Activated T-cell treated with anti-CD3 and anti-CD28 coated beads, Interleukin-2, amount 50 U/mL, for 72 hours (primary cell): ENCODE measurements around the gene GHITM. TPM values are rescaled to one million over a fixed set of nuclear protein-coding genes. Genes with fewer than 3 reads are reported as not detected.
A peak's percentile ranks its signal among the peaks of the same experiment; 100 is the strongest.

Source experiments
- ATAC-seq, 2 donors: fragments of 150-1000 bp; cut with Tn5 transposase; replicated peaks in 1 of 2; 2 replicates each; pipeline ENCODE4 v1.10.0; 2021; ENCODE audit warnings: moderate library complexity in 2 of 2, mild to moderate bottlenecking in 1 of 2
- DNase-seq, 2 donors: peaks; one replicate each; pipeline ENCODE4 v3.0.0; 2021 to 2022; ENCODE audit warnings: mixed read lengths in 1 of 2
- H3K27ac Mint-ChIP-seq: one replicate; pipeline ENCODE4 v1.8.0; 2022; ENCODE audit warnings: mild to moderate bottlenecking, moderate library complexity, mixed read lengths
- H3K27me3 Mint-ChIP-seq: one replicate; pipeline ENCODE4 v1.8.0; 2022; ENCODE audit warnings: low read depth, mixed read lengths
- H3K36me3 Mint-ChIP-seq, 2 donors: one replicate each; pipeline ENCODE4 v1.8.0; 2022; ENCODE audit warnings: mixed read lengths in 2 of 2, mild to moderate bottlenecking in 1 of 2; ENCODE audit not compliant: insufficient read depth in 2 of 2
- H3K4me1 Mint-ChIP-seq: one replicate; pipeline ENCODE4 v1.8.0; 2022; ENCODE audit warnings: low read depth, mixed read lengths
- H3K4me3 Mint-ChIP-seq, 2 donors: one replicate each; pipeline ENCODE4 v1.8.0; 2022; ENCODE audit warnings: mild to moderate bottlenecking in 2 of 2, mixed read lengths in 2 of 2, moderate library complexity in 2 of 2
- H3K9me3 Mint-ChIP-seq, 2 donors: one replicate each; pipeline ENCODE4 v1.8.0; 2022; ENCODE audit warnings: mixed read lengths in 2 of 2
- total RNA-seq, 2 donors: library from RNA; stranded (reverse); gene quantifications; one replicate each; pipeline ENCODE4 v1.2.3, GENCODE V29; 2022

Gene GHITM
- total RNA-seq, 2 donors from 2014 or later: 214 to 234 TPM

GRCh38 chr10:84188815-84189214 is 49.5 kb downstream of the GHITM start:
- Mint-ChIP-seq H3K27me3 (peaks cover 20% of the 10 kb centered on the region), H3K4me3 (no peak overlapping the region), H3K9me3 (no peaks in the 10 kb centered on the region), H3K4me1 (peaks cover 8% of the 10 kb centered on the region), H3K27ac (no peak overlapping the region), H3K36me3 (no peaks in the 10 kb centered on the region)
- no peak for ATAC-seq
- no peak for DNase-seq

- no peak for ATAC-seq
- peaks cover 8% of the 10 kb centered on the region for H3K4me1 Mint-ChIP-seq
- H3K27ac Mint-ChIP-seq: no peak overlapping the region
- H3K36me3 Mint-ChIP-seq: no peaks in the 10 kb centered on the region
- DNase-seq: no peak
- H3K9me3 Mint-ChIP-seq: no peaks in the 10 kb centered on the region
- H3K4me3 Mint-ChIP-seq: no peak overlapping the region
- H3K27me3 Mint-ChIP-seq: peaks cover 27% of the 10 kb centered on the region
Measured at GRCh38 chr10:84190621-84191020, 51.3 kb downstream of the GHITM start.

DNA sequence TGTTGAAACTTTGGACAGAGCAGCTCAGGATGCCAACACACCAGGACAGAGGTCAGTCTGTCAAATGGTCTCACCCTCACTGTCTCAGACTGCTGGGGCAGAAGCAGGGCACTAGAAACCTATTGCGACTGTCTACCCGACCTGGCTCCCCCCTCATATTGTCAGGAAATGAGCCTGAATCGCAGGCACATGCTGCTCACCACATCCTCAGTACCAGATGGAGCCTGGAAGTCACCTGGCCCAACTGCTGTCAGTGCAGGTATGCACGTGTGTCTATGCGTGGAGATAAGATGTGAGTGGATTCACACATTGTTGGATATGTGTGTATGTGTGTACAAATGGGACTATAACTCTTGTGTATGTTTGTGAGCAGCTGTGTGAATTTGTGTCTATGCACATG is 51.8 kb downstream of the GHITM start:
- Mint-ChIP-seq H3K4me1 (peaks cover 8% of the 10 kb centered on the region), H3K4me3 (no peak overlapping the region), H3K36me3 (no peaks in the 10 kb centered on the region), H3K9me3 (no peaks in the 10 kb centered on the region), H3K27ac (no peak overlapping the region), H3K27me3 (peaks cover 32% of the 10 kb centered on the region)
- ATAC-seq: peak in 1 of 2 donors; percentile 34
- no peak for DNase-seq

DNA sequence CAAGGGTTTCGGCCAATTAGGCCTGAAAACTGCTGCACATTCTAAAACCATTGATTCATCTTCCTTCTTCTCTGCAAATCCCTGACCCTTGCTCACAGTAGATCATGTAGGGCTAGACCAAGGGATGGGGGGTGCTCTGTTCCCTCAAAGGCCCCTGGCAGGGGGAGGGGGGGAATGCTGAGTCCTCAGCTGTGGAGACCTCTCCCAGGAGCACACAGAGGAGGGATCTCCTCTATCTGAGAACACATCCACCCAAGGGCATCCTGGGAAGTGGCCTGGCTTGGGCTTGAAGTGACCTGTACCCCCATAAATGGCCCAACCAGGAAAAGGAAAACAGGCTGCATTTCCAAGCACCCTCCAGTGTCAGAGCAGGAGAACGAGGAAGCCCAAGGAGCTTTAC is 54.0 kb downstream of the GHITM start:
- DNase-seq (no peak), ATAC-seq (no peak)
- Mint-ChIP-seq H3K27me3 (peaks cover 43% of the 10 kb centered on the region), H3K27ac (no peak overlapping the region), H3K36me3 (no peaks in the 10 kb centered on the region), H3K4me3 (no peak overlapping the region), H3K9me3 (no peaks in the 10 kb centered on the region), H3K4me1 (peaks cover 8% of the 10 kb centered on the region)

DNA sequence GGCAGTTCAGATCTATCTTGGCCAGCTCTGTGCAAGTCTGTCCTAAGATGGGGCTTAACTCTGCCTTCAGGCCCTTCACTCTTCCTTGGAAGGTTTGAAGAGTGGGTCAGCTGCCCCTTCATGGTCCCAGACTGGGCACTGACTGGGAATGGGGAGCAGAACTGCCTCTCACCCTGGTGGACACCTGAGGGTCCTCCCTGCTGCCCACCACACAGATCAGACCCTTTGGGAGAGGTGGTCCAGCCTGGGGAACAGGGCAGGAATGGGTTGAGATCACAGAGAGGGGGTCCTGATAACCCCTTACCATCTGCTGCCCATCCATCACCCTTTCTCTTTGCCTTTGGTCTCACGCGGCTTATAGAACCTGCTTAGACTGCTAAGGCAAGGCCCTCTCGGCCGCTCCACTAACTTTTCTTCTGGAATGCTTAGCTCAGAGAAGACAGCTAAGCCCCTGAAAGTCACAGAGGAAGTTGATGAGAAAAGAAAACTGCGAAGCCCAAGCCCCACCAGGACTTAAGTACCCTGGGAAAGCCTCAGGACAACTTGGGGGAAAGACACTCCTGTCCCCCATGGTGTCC is 54.6 kb downstream of the GHITM start:
- H3K27ac Mint-ChIP-seq: no peak overlapping the region
- H3K4me3 Mint-ChIP-seq: peak overlapping the region; percentile 66 to 73
- peaks cover 43% of the 10 kb centered on the region for H3K27me3 Mint-ChIP-seq
- DNase-seq (no peak), ATAC-seq (no peak)
- H3K36me3 Mint-ChIP-seq: no peaks in the 10 kb centered on the region
- H3K9me3 Mint-ChIP-seq: no peaks in the 10 kb centered on the region
- peaks cover 8% of the 10 kb centered on the region for H3K4me1 Mint-ChIP-seq

DNA sequence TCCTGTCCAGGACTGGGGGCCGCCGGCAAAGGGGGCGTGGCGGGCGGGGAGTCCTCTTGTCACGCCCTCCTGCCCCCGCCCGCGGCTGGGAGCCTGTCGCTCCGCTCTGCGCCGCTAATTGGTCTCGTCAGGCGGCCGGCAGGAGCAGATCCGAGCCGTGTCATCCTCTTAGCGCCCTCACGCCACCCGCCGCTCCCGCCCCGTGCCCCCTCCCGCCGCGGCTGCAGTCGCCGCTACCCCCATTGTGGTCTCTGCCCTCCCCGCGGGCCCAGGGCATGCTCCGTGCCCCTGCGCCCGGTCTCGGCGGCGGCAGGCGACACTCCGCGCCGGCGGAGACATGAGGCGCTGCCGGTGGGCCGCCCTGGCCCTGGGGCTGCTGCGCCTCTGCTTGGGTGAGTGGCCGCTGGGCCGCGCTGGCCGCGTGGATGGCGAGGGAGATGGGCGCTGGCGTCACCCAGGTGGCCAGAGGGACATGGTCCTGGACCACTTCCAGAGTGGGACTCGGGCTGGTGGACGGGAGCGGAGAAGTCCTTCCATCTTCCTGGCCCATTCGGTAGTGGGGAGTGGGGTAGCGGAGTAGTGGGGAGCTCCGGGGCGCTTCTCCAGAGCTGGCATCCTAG is 55.2 kb downstream of the GHITM start, which contains the start of gene CDHR1:
CDHR1 (plus strand) TSS at position 114 of the 620 bp plus-strand sequence; CDS start at position 338, 224 bp downstream.
- H3K4me3 Mint-ChIP-seq: peak within 1 kb of the TSS; percentile 66 to 73
- no peaks in the 10 kb centered on the region for H3K36me3 Mint-ChIP-seq
- no peak within 1 kb of the TSS for H3K27ac Mint-ChIP-seq
- H3K4me1 Mint-ChIP-seq: peaks cover 8% of the 10 kb centered on the region
- ATAC-seq: peak; percentile 81 to 86
- H3K9me3 Mint-ChIP-seq: no peaks in the 10 kb centered on the region
- peaks cover 43% of the 10 kb centered on the region for H3K27me3 Mint-ChIP-seq
- DNase-seq: peak; percentile 58 to 62

GRCh38 chr10:84195044-84195830 is 55.9 kb downstream of the GHITM start:
- H3K4me1 Mint-ChIP-seq: peaks cover 8% of the 10 kb centered on the region
- DNase-seq (no peak), ATAC-seq (no peak)
- H3K27ac Mint-ChIP-seq: no peak overlapping the region
- H3K27me3 Mint-ChIP-seq: peaks cover 43% of the 10 kb centered on the region
- H3K4me3 Mint-ChIP-seq: peak overlapping the region; percentile 66 to 73
- H3K36me3 Mint-ChIP-seq: no peaks in the 10 kb centered on the region
- no peaks in the 10 kb centered on the region for H3K9me3 Mint-ChIP-seq

- H3K4me3 Mint-ChIP-seq: no peak overlapping the region
- DNase-seq (no peak), ATAC-seq (no peak)
- peaks cover 42% of the 10 kb centered on the region for H3K27me3 Mint-ChIP-seq
- peaks cover 5% of the 10 kb centered on the region for H3K4me1 Mint-ChIP-seq
- no peak overlapping the region for H3K27ac Mint-ChIP-seq
- H3K36me3 Mint-ChIP-seq: no peaks in the 10 kb centered on the region
- H3K9me3 Mint-ChIP-seq: no peaks in the 10 kb centered on the region
Measured at GRCh38 chr10:84196083-84196482, 56.8 kb downstream of the GHITM start.

DNA sequence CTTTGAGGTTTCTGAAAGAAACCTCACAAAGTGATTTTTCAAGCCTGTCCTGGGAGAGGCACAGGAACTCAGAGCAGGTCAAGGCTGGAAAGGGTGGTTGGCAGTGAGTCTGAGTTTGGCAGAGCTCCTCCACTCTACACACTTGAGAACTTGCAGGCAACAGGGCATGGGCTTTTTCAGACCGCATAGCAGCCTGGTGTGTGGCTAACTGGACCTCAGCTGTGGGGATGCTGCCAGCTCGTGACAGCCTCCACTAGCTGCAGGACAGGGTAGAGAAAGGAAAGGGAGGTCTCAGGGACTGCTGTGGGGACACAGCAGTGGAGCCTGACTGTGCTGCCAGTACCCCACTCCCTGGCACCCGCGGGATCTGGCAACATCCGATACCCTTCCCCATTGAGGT is 57.6 kb downstream of the GHITM start:
- no peaks in the 10 kb centered on the region for H3K36me3 Mint-ChIP-seq
- no peak overlapping the region for H3K27ac Mint-ChIP-seq
- no peak for ATAC-seq
- peaks cover 35% of the 10 kb centered on the region for H3K27me3 Mint-ChIP-seq
- no peak for DNase-seq
- no peak overlapping the region for H3K4me3 Mint-ChIP-seq
- no peaks in the 10 kb centered on the region for H3K4me1 Mint-ChIP-seq
- no peaks in the 10 kb centered on the region for H3K9me3 Mint-ChIP-seq

- DNase-seq: no peak
- Mint-ChIP-seq H3K4me1 (no peaks in the 10 kb centered on the region), H3K27ac (no peak overlapping the region), H3K4me3 (no peak overlapping the region), H3K36me3 (no peaks in the 10 kb centered on the region), H3K9me3 (no peaks in the 10 kb centered on the region), H3K27me3 (peaks cover 30% of the 10 kb centered on the region)
- ATAC-seq: no peak
Measured at GRCh38 chr10:84197643-84198042, 58.3 kb downstream of the GHITM start.

DNA sequence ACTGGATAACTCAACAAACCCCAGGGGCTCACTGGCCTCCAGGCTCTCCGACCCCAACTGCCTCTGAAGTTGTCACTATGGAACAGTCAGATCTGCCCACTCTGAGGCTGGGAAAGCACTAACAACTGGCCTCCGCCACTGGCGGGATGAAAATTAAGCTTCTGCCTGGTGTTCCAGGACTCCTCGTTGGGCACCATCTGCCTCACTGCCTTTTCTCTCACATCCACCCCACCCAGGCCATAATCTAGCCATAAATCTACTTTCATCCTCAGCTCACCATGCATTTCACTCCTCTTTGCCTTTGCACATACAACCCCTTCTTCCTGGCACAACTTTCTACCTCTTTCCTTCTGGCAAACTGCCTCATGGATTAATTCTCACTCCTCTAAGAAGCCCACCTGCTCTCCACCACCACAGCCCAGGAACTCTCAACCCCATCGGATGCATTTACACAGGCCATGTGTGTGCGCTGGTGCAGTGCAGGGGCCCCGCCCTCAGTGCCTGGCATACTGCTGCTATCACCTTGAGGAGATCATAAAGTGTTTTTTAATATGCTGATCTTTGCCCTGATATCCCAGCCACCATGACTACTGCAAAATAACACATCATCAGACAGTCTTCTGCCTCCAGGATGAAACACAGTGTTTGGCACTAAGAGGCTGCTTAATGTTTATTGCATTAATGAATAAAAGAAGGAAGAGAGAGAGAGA is 59.1 kb downstream of the GHITM start:
- Mint-ChIP-seq H3K27me3 (peaks cover 28% of the 10 kb centered on the region), H3K4me3 (no peak overlapping the region), H3K36me3 (no peaks in the 10 kb centered on the region), H3K27ac (no peak overlapping the region), H3K4me1 (no peaks in the 10 kb centered on the region), H3K9me3 (no peaks in the 10 kb centered on the region)
- DNase-seq: no peak
- ATAC-seq: no peak

DNA sequence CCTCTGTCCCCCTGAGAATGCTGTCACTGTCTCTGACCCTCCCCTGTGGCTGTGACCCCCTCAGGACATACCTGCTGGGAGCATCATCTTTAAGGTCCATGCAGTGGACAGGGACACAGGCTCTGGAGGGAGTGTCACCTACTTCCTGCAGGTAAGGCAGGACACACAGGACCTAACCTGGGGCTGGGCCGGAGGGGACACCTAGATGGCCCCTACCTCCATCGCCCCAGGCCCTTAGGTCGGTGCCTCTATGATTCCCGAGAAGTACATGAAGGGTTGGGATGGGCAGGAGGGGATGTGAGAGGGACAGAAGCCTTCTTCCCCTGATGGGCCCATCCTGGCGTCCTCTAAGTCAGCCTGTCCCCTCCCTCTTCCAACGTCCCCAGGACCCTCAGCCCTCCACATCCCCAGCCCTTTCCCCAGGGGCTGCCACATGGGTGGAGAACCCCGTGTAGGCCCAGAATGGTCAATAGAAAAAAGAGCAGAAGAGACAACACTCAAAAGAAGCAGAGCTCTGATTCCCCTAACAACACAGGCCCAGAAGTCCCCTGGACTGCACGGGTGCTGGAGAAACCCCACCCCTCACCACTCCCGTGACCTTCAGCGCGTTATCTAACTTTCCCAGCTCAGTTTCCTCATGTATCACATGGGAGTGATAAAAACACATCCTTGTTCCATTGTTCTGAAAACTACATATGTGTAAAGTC is 61.4 kb downstream of the GHITM start:
- ATAC-seq: no peak
- Mint-ChIP-seq H3K27me3 (peaks cover 16% of the 10 kb centered on the region), H3K27ac (no peak overlapping the region), H3K4me3 (no peak overlapping the region), H3K36me3 (no peaks in the 10 kb centered on the region), H3K4me1 (no peaks in the 10 kb centered on the region), H3K9me3 (no peaks in the 10 kb centered on the region)
- DNase-seq: no peak
